RWPE1 (cell line): ENCODE results near the gene ZNF549.

Experiments
- CTCF ChIA-PET: fragments of 350-600 bp; sonication (Branson Sonifier 250); formaldehyde crosslinking; extraction: SDS; loops from one replicate; lab custom pipeline; 2021; lab: Yijun Ruan, JAX
- POLR2A ChIA-PET: fragments of 400-600 bp; formaldehyde crosslinking; extraction: SDS; loops from one replicate; lab custom pipeline; 2020; ENCODE audit warnings: antibody characterized with exemption; ENCODE audit not compliant: low non-redundant PET; lab: Yijun Ruan, JAX
- DNase-seq: peaks from one replicate; pipeline ENCODE4 v3.0.0; 2012; ENCODE audit warnings: low spot score
- H3K27ac ChIP-seq: fragments of 450-650 bp; 2 replicates; pipeline ENCODE4 v1.5.1; 2017
- TF ChIP-seq, protein P1 (sequence below): fragments of 450-650 bp; conservative IDR thresholded peaks from 2 replicates; pipeline ENCODE4 v1.5.1; 2017; ENCODE audit warnings: low read depth, mild to moderate bottlenecking

Gene ZNF549

GRCh38 chr19:57570707-57571106 is 43.6 kb downstream of the ZNF549 start:
- DNase-seq = no peak
- POLR2A ChIA-PET = no interaction called here
- CTCF ChIA-PET = no interaction called here
- no peak overlapping the region for H3K27ac ChIP-seq
- TF ChIP-seq, protein P1, sequence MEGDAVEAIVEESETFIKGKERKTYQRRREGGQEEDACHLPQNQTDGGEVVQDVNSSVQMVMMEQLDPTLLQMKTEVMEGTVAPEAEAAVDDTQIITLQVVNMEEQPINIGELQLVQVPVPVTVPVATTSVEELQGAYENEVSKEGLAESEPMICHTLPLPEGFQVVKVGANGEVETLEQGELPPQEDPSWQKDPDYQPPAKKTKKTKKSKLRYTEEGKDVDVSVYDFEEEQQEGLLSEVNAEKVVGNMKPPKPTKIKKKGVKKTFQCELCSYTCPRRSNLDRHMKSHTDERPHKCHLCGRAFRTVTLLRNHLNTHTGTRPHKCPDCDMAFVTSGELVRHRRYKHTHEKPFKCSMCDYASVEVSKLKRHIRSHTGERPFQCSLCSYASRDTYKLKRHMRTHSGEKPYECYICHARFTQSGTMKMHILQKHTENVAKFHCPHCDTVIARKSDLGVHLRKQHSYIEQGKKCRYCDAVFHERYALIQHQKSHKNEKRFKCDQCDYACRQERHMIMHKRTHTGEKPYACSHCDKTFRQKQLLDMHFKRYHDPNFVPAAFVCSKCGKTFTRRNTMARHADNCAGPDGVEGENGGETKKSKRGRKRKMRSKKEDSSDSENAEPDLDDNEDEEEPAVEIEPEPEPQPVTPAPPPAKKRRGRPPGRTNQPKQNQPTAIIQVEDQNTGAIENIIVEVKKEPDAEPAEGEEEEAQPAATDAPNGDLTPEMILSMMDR = no peak

DNA sequence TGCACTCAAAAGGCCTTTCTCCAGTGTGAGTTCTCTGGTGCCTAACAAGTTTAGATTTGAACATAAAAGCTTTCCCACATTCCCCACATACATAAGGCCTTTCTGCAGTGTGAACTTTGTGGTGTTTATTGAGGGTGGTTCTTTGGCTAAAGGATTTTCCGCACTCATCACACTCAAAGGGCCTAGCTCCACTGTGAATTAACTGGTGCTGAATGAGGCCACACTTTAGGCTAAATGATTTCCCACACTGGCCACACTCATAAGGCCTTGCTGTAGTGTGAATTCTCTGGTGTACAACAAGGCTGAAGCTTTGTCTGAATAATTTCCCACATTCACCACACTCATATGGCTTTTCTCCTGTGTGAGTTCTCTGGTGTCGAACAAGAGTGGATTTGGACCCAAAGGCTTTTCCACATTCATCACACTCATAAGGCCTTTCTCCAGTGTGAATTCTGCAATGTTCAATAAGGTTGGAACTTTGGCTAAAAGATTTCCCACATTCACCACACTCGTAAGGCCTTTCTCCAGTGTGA is 45.3 kb downstream of the ZNF549 start:
- ChIA-PET POLR2A (no interaction called here), CTCF (interaction anchor here (0.5 kb wide), 1 partner anchor 60 kb away, joined by 4 read pairs; the partner anchor contains the start of gene ZNF211)
- TF ChIP-seq, protein P1 = no peak
- H3K27ac ChIP-seq = no peak overlapping the region
- no peak for DNase-seq

DNA sequence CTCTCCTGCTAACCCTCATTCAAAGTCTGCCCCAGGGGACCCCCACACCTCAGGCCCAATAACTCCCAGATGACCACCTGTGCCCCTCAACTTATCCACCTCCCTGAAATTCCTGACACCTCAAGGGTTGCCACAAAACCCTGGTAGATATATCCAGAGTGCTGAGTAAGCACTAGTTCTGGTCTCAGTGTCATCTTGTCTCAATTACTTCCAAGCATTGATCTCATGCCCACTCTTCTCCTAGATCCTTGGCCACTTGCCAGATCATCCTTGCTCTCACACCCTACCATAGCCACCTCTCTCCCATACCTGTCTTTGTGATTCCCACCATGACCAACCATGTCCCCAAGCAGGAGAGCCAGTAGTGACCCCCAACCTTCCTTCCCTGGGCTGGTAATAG is 49.5 kb downstream of the ZNF549 start:
- no peak for DNase-seq
- POLR2A ChIA-PET = no interaction called here

GRCh38 chr19:57578487-57579205 is 51.5 kb downstream of the ZNF549 start, which contains the start of gene ZNF416:
TSS of gene ZNF416 (minus strand) at chr19:57578911. CDS start at chr19:57578704, 207 bp downstream.
- TF ChIP-seq, protein P1 = no peak
- ChIA-PET POLR2A (no interaction called here), CTCF (no interaction called here)
- peak; percentile 98 for DNase-seq
- H3K27ac ChIP-seq = peak within 1 kb of the TSS; percentile 67

More for the DNA sequence above, 49.5 kb downstream of the ZNF549 start:
- TF ChIP-seq, protein P1 = no peak
- CTCF ChIA-PET = no interaction called here
- no peak overlapping the region for H3K27ac ChIP-seq

DNA sequence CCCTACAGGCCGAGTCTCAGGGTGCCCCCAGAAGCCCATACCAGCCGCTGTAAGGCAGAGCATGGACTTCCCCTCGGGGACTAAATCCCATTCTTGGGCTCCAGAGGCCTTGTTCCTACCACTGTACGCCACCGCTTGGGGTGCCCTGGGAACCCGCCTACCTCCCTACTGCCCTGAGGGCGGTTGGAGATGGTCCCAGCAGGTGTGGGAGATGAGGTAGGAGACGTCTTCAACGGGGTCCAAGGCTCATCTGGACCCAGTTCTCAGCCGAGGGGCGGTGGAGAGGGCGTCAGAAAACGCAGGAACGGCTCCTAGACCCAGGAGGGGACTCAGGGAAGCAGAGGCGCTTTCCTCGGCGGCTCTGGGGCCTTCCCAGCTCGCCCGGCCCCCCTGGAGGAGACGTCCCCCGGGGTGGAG is 56.0 kb downstream of the ZNF549 start:
- DNase-seq = no peak
- ChIA-PET POLR2A (no interaction called here), CTCF (no interaction called here)
- TF ChIP-seq, protein P1 = no peak
- no peak overlapping the region for H3K27ac ChIP-seq

DNA sequence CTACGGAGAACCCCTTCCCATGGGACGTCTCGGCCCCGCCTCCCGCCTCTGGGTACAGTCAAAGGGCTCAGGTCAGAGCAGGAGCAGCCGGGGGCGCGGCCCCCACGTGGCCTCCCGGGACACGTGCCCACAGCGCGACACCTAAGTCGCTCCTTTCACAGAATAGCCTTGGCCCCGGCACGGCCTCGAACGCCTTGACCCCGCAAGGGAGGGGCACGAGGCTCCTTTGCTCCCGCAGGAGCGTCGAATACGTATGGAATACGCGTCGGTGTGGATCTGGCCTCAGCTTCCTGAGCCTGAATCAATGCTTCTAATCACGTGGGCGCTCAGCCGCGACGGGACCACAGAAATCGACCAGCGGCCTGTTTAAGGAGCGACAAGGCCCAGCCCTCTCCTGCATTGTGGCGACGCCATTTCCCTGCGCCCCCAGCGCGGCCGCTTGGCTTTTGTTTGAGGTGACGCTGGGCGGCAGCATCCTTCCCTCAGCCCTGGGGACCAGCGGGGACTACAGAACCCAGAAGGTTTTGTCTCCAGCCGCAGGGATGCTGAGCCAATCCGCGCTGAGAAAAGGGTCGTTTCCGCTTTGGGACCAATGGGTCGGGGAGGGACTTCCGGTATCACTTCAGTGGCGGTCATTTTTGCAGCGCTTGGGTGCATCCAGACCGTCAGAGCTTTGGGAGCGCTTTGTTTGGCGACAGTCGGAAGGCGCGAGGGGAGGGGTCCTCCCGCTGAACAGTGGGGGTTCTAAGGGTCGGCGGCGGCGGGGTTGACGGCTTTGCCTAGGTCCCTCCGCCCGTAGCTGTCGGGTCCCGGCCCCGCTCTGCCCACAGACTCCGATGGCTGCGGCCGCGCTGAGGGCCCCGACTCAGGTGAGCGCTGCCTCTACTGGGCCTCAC is 56.6 kb downstream of the ZNF549 start, which contains the start of gene ZIK1:
TSS of gene ZIK1 (plus strand) at position 625 of the 896 bp plus-strand sequence. CDS start at position 837, 212 bp downstream.
- DNase-seq = peak; percentile 83
- POLR2A ChIA-PET = no interaction called here
- CTCF ChIA-PET = interaction anchor here (0.7 kb wide), 1 partner anchor 229 kb away, joined by 3 read pairs; no protein-coding TSS in a partner anchor
- TF ChIP-seq, protein P1 = no peak
- no peak within 1 kb of the TSS for H3K27ac ChIP-seq
